Measurements from ENCODE around the gene PNISR. TPM values are rescaled to one million over a fixed set of nuclear protein-coding genes. Genes with fewer than 3 reads are reported as not detected.

The PNISR gene
- total RNA-seq, 4 donors from 2014 or later: 141 to 486 (median 204) TPM

- H3K27ac ChIP-seq: no peak overlapping the region
- H3K9me3 ChIP-seq: no peaks in the 10 kb centered on the region
- H3K36me3 ChIP-seq: no peaks in the 10 kb centered on the region
- H3K4me3 ChIP-seq: no peak overlapping the region
- no peak for DNase-seq
- peaks cover 0 to 4% (median 0%) of the 10 kb centered on the region in 4 donors for H3K4me1 ChIP-seq
- no peak for TF ChIP-seq CTCF (IDR thresholded peaks at IDR 0.05)
- no peak for TF ChIP-seq POLR2A (IDR thresholded peaks at IDR 0.05)
- H3K27me3 ChIP-seq: no peaks in the 10 kb centered on the region
Observed at GRCh38 chr6:99390896-99391295, 34.2 kb downstream of the PNISR start.

- Histone ChIP-seq H3K36me3 (no peaks in the 10 kb centered on the region), H3K9me3 (no peaks in the 10 kb centered on the region), H3K27ac (no peak overlapping the region), H3K27me3 (no peaks in the 10 kb centered on the region), H3K4me3 (no peak overlapping the region), H3K4me1 (no peaks in the 10 kb centered on the region)
- DNase-seq: no peak
- TF ChIP-seq CTCF (IDR thresholded peaks at IDR 0.05) (no peak), POLR2A (IDR thresholded peaks at IDR 0.05) (no peak)
Observed at GRCh38 chr6:99384507-99384906, 40.6 kb downstream of the PNISR start.

- Histone ChIP-seq H3K36me3 (no peaks in the 10 kb centered on the region), H3K27me3 (no peaks in the 10 kb centered on the region), H3K4me1 (no peaks in the 10 kb centered on the region), H3K27ac (no peak overlapping the region), H3K9me3 (no peaks in the 10 kb centered on the region), H3K4me3 (no peak overlapping the region)
- no peak for DNase-seq
- TF ChIP-seq POLR2A (IDR thresholded peaks at IDR 0.05): no peak
- TF ChIP-seq CTCF (IDR thresholded peaks at IDR 0.05): no peak
Observed at GRCh38 chr6:99378636-99379035, 46.5 kb downstream of the PNISR start.

GRCh38 chr6:99369533-99369932, 55.6 kb downstream of the PNISR start:
- H3K4me1 ChIP-seq: no peaks in the 10 kb centered on the region
- no peaks in the 10 kb centered on the region for H3K9me3 ChIP-seq
- H3K27ac ChIP-seq: no peak overlapping the region
- H3K4me3 ChIP-seq: no peak overlapping the region
- no peaks in the 10 kb centered on the region for H3K27me3 ChIP-seq
- no peak for DNase-seq
- no peaks in the 10 kb centered on the region for H3K36me3 ChIP-seq
- TF ChIP-seq POLR2A (IDR thresholded peaks at IDR 0.05) (no peak), CTCF (IDR thresholded peaks at IDR 0.05) (no peak)

GRCh38 chr6:99366852-99367251, 58.3 kb downstream of the PNISR start:
- TF ChIP-seq CTCF (IDR thresholded peaks at IDR 0.05) (no peak), POLR2A (IDR thresholded peaks at IDR 0.05) (no peak)
- H3K27me3 ChIP-seq: no peaks in the 10 kb centered on the region
- no peak for DNase-seq
- no peaks in the 10 kb centered on the region for H3K36me3 ChIP-seq
- H3K4me1 ChIP-seq: no peaks in the 10 kb centered on the region
- H3K27ac ChIP-seq: no peak overlapping the region
- no peaks in the 10 kb centered on the region for H3K9me3 ChIP-seq
- H3K4me3 ChIP-seq: no peak overlapping the region

- H3K27ac ChIP-seq: no peak overlapping the region
- no peak overlapping the region for H3K4me3 ChIP-seq
- no peaks in the 10 kb centered on the region for H3K4me1 ChIP-seq
- no peak for DNase-seq
- TF ChIP-seq POLR2A (IDR thresholded peaks at IDR 0.05): no peak
- no peak for TF ChIP-seq CTCF (IDR thresholded peaks at IDR 0.05)
- no peaks in the 10 kb centered on the region for H3K9me3 ChIP-seq
- no peaks in the 10 kb centered on the region for H3K27me3 ChIP-seq
- no peaks in the 10 kb centered on the region for H3K36me3 ChIP-seq
Observed at GRCh38 chr6:99364026-99364425, 61.1 kb downstream of the PNISR start.

All from Peyer's patch (tissue), 4 donors.